CD4-positive, alpha-beta T cell treated with Interferon gamma for 1 hour (primary cell): ENCODE results near the gene ISCA1.

Source experiments
- DNase-seq: peaks from one replicate; pipeline ENCODE4 v3.0.0-alpha.2; 2020

The ISCA1 gene

DNA sequence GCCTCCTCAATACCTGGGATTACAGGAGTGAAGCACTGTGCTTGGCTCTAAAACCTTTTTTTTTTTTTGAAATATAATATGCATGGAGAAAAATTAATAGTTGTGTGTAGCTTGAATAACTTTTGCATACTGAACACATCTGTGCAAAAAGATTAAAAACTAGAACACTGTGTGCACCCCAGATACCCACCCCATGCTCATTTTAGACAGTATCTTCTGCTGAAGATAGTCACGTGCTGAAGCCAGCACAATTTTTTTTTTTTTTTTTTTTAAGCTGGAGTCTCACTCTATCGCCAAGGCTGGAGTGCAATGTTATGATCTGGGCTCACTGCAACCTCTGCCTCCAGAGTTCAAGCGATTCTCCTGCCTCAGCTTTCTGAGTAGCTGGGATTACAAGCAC, 62.7 kb downstream of the ISCA1 start:
- no peak for DNase-seq

GRCh38 chr9:86217076-86217755, 65.1 kb downstream of the ISCA1 start:
- no peak for DNase-seq
